ENCODE measurements around the gene ETS1. TPM values are rescaled to one million over a fixed set of nuclear protein-coding genes. Genes with fewer than 3 reads are reported as not detected.

The ETS1 gene
- total and polyA plus RNA-seq, 11 donors, result 18.4 to 101 (median 45.3) TPM

DNA sequence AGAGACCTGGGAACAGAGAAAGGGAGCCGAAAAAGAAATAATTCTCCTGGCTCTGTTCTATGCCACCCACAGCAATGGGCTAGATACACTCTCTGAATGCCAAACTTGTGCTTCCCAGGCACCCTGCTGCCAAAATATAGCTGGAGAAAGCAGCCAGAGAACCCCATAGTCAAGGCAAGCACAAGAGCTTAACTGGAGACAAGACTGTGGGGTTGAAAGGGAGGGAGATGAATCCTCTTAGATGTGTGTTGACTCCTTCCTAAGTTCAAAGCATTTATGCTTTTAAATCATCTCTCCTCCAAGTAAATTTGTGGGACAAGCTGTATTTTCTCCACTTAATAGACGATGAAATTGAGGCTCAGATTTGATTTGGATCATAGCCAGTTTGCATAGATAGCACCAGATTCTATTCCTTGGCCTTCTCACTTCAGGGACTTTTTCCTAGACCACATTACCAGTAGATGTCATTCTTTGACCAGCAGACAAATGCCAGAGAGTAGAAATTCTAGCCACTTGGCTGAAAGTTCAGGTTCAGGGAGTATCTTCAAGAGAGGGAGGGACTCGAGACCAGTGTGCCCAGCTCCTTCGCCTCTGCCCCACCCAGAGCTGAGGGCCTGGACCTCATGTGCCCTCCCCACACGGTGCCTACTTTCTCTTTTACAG lies 16.5 kb upstream of the ETS1 start:
- DNase-seq (no peak), ATAC-seq (peak in 1 of 4 donors; percentile 40)
- Histone ChIP-seq H3K4me3 (no peak overlapping the region), H3K36me3 (no peaks in the 10 kb centered on the region), H3K27ac (peak overlapping the region in 8 of 12 donors; percentile 19 to 57 (median 38)), H3K27me3 (no peaks in the 10 kb centered on the region), H3K9me3 (no peaks in the 10 kb centered on the region), H3K4me1 (peaks cover 0 to 22% (median 7%) of the 10 kb centered on the region in 12 donors)
- 64 to 73% (median 67%) methylated on average over 5 of the region's 5 CpGs for WGBS, 4 donors
- intact Hi-C loops (cut with DNase I), result no loop called here
- TF ChIP-seq POLR2A (IDR thresholded peaks at IDR 0.05), result no peak
- TF ChIP-seq, protein P1, sequence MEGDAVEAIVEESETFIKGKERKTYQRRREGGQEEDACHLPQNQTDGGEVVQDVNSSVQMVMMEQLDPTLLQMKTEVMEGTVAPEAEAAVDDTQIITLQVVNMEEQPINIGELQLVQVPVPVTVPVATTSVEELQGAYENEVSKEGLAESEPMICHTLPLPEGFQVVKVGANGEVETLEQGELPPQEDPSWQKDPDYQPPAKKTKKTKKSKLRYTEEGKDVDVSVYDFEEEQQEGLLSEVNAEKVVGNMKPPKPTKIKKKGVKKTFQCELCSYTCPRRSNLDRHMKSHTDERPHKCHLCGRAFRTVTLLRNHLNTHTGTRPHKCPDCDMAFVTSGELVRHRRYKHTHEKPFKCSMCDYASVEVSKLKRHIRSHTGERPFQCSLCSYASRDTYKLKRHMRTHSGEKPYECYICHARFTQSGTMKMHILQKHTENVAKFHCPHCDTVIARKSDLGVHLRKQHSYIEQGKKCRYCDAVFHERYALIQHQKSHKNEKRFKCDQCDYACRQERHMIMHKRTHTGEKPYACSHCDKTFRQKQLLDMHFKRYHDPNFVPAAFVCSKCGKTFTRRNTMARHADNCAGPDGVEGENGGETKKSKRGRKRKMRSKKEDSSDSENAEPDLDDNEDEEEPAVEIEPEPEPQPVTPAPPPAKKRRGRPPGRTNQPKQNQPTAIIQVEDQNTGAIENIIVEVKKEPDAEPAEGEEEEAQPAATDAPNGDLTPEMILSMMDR (IDR thresholded peaks at IDR 0.05), result peak in 4 of 12 donors; percentile 14 to 42 (median 26)

DNA sequence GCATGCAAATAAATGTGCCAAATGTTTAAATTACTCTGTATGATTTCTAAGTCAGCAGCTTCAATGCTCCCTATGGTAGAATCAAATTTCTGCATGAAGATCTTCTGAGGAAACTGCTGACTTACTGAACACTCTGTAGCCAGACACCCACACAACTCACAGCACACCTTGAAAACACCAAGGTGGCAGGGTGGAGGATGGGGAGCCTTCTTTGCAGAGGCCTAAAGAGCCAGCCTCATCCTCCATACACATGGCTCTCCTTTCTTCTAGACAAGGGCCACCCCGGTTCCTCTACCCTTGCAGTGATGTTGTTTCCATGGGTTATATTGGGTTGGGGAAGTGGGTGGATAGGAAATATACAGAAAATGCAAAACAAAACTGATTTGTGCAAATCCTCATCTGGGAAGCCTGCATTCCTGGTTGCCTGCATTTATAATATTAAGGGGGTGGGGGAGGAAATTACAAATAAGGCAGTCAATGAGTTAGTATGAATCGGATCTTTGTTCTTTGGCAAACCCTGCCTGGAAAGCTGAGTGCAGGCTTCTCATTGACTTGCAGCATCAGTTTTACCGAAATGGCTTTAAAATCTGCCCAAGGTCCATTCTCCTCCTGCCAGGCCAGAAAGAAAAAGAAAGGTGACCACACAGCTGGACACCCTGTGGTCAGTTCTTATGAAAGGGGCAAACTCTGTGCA lies 15.8 kb upstream of the ETS1 start:
- H3K27ac ChIP-seq, result no peak overlapping the region
- H3K36me3 ChIP-seq, result no peaks in the 10 kb centered on the region
- H3K4me1 ChIP-seq, result peaks cover 0 to 17% (median 7%) of the 10 kb centered on the region in 12 donors
- no peaks in the 10 kb centered on the region for H3K27me3 ChIP-seq
- no peak for ATAC-seq
- H3K9me3 ChIP-seq, result no peaks in the 10 kb centered on the region
- no peak overlapping the region for H3K4me3 ChIP-seq
- 57 to 76% (median 62%) methylated on average over 3 of the region's 3 CpGs for WGBS, 4 donors
- no peak for TF ChIP-seq POLR2A (IDR thresholded peaks at IDR 0.05)
- TF ChIP-seq, protein P1 (IDR thresholded peaks at IDR 0.05), result no peak
- DNase-seq, result no peak
- intact Hi-C loops (cut with DNase I), result no loop called here

DNA sequence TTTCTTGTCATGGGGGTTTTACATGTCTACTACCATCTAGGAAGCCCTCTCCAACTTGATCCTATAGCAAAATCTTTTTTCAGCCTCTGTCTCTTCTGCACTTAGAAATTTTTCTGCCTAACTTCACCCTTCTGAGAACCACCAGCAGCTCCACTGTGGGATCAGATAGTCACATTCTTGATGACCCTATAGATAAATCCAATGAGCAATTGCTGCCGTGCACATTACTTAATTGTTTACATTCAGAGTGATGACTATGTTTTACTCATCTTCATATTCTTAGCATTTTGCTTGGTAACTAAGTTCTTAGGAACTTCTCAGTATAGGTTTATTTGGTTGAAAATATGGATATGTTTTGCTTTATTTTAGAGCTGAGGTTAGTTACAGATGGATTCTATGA lies 12.4 kb upstream of the ETS1 start:
- Histone ChIP-seq H3K27me3 (no peaks in the 10 kb centered on the region), H3K36me3 (no peaks in the 10 kb centered on the region), H3K27ac (no peak overlapping the region), H3K4me1 (peaks cover 0 to 11% (median 7%) of the 10 kb centered on the region in 12 donors), H3K9me3 (no peaks in the 10 kb centered on the region), H3K4me3 (no peak overlapping the region)
- TF ChIP-seq POLR2A (IDR thresholded peaks at IDR 0.05), result no peak
- TF ChIP-seq, protein P1 (IDR thresholded peaks at IDR 0.05), result no peak
- intact Hi-C loops (cut with DNase I), result no loop called here
- ATAC-seq (no peak), DNase-seq (no peak)
- WGBS, 4 donors, result 85 to 97% (median 87%) methylated on average over 1 of the region's 1 CpG

DNA sequence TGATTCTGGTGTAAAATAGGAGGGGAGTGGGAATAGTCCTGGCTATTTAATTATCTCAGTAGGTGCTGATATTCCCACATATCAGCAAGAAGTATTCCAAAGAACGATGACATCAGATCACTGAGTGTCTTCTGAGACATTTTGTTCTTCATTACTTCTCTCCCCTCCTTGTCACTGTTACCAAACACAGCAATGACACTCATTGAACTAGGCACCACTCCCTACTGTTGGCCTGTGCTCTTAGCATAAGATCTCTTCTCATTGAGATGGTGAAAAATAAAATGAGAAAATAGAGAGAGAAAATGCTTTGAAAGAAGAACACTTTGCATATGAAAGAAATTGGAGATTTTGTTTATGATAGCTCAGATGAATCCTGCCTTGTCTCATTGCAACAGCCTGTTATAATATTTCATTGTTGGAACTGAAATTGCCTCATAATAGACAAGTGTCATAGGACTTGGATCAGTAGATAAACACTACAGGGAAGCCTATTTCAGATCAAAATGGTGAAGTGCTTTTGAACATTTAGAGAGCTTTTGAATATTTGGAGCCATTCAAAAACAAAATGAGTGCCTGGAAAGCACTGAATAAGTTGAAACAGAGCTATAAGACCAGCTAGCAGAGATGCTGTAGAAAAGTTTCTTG lies 11.3 kb upstream of the ETS1 start:
- Histone ChIP-seq H3K36me3 (no peaks in the 10 kb centered on the region), H3K9me3 (no peaks in the 10 kb centered on the region), H3K4me3 (no peak overlapping the region), H3K27ac (no peak overlapping the region), H3K27me3 (no peaks in the 10 kb centered on the region), H3K4me1 (peaks cover 0 to 4% (median 3%) of the 10 kb centered on the region in 12 donors)
- DNase-seq (no peak), ATAC-seq (no peak)
- WGBS, 4 donors, result 69 to 97% (median 81%) methylated on average over 1 of the region's 1 CpG
- intact Hi-C loops (cut with DNase I), result no loop called here
- TF ChIP-seq, protein P1 (IDR thresholded peaks at IDR 0.05), result no peak
- TF ChIP-seq POLR2A (IDR thresholded peaks at IDR 0.05), result no peak

Measured in heart left ventricle (tissue), 16 donors.